PC-3 (cell line): ENCODE measurements around the gene PLOD3. TPM values are rescaled to one million over a fixed set of nuclear protein-coding genes. Genes with fewer than 3 reads are reported as not detected.
A peak's percentile ranks its signal among the peaks of the same experiment; 100 is the strongest.
"Not testable (repeated sequence)": the region's sequence is repeated elsewhere in the genome, so short reads cannot be mapped to it uniquely, and the experiment has no call there.

Experiments used
- ATAC-seq: fragments of 200-7000 bp; cut with Tn5 transposase; 2 replicates; pipeline ENCODE4 v1.9.1; 2020; ENCODE audit warnings: mild to moderate bottlenecking, moderate library complexity
- Bru-seq: library from RNA; stranded (reverse); fragments of 400-500 nt; gene quantifications from one replicate; lab custom pipeline; 2021; lab: Mats Ljungman, UMichigan
- BruChase-seq, 2 experiments: library from RNA; stranded (reverse); fragments of 400-500 nt; gene quantifications; one replicate each; lab custom pipeline; 2021; lab: Mats Ljungman, UMichigan
- BruUV-seq: library from RNA; stranded (reverse); fragments of 400-500 nt; replicated peaks from 2 replicates; lab custom pipeline; 2021; lab: Mats Ljungman, UMichigan
- CTCF ChIA-PET: fragments of 300-600 bp; sonication (Branson Sonifier 250); formaldehyde crosslinking; loops from one replicate; lab custom pipeline; 2022; ENCODE audit warnings: antibody characterized with exemption; lab: Charles Lee
- POLR2A ChIA-PET: fragments of 300-600 bp; sonication (Branson Sonifier 250); formaldehyde crosslinking; loops from one replicate; lab custom pipeline; 2022; ENCODE audit warnings: antibody characterized with exemption; ENCODE audit not compliant: unreplicated experiment; lab: Charles Lee
- DNase-seq: peaks from one replicate; pipeline ENCODE4 v3.0.0-alpha.2; 2015
- H2AFZ ChIP-seq: fragments of 300-600 bp; sonication (generic); 2 replicates; pipeline ENCODE4 v1.6.0; 2016; ENCODE audit warnings: antibody characterized with exemption, low read length
- H3F3A ChIP-seq: fragments of 300-600 bp; sonication (generic); one replicate; pipeline ENCODE4 v1.6.0; 2017; ENCODE audit warnings: antibody characterized with exemption, low read length, control low read depth, mild to moderate bottlenecking; ENCODE audit not compliant: unreplicated experiment
- H3K27ac ChIP-seq: fragments of 300-600 bp; sonication (generic); 2 replicates; pipeline ENCODE4 v1.5.1; 2016; ENCODE audit warnings: mild to moderate bottlenecking, low read length
- H3K27me3 ChIP-seq: fragments of 300-600 bp; sonication (generic); 2 replicates; pipeline ENCODE4 v1.6.1; 2016; ENCODE audit warnings: low read length, mixed read lengths
- H3K36me3 ChIP-seq: fragments of 300-600 bp; sonication (generic); 2 replicates; pipeline ENCODE4 v1.6.1; 2016; ENCODE audit warnings: low read depth, mixed run types, low read length, mixed read lengths
- H3K4me1 ChIP-seq: fragments of 300-600 bp; sonication (generic); 2 replicates; pipeline ENCODE4 v1.5.1; 2016; ENCODE audit warnings: low read length; ENCODE audit not compliant: insufficient read depth
- H3K4me2 ChIP-seq: fragments of 300-600 bp; sonication (generic); 2 replicates; pipeline ENCODE4 v1.6.0; 2016; ENCODE audit warnings: low read length
- H3K4me3 ChIP-seq: fragments of 300-600 bp; sonication (generic); 2 replicates; pipeline ENCODE4 v1.5.1; 2016; ENCODE audit warnings: mild to moderate bottlenecking, low read length, mixed read lengths
- H3K79me2 ChIP-seq: fragments of 300-600 bp; sonication (generic); 2 replicates; pipeline ENCODE4 v1.6.1; 2017; ENCODE audit warnings: low read length, mixed read lengths
- H3K9ac ChIP-seq: fragments of 300-600 bp; sonication (generic); 2 replicates; pipeline ENCODE4 v1.6.0; 2016; ENCODE audit warnings: mild to moderate bottlenecking, low read length
- H3K9me2 ChIP-seq: fragments of 300-600 bp; sonication (generic); replicated peaks from 2 replicates; pipeline ENCODE4 v1.6.1; 2016; ENCODE audit warnings: mixed run types, low read length, mixed read lengths
- H3K9me3 ChIP-seq: fragments of 300-600 bp; sonication (generic); 2 replicates; pipeline ENCODE4 v1.6.1; 2016; ENCODE audit warnings: low read length, mixed read lengths
- H4K20me1 ChIP-seq: fragments of 300-600 bp; sonication (generic); 2 replicates; pipeline ENCODE4 v1.6.1; 2016; ENCODE audit warnings: low read length, mixed read lengths
- EZH2 ChIP-seq: fragments of 300-600 bp; sonication (generic); IDR thresholded peaks from one replicate; pipeline ENCODE4 v1.6.1; 2017; ENCODE audit warnings: antibody characterized with exemption, mild to moderate bottlenecking, low read length; ENCODE audit not compliant: unreplicated experiment
- EZH2phosphoT487 ChIP-seq: fragments of 300-600 bp; sonication (generic); IDR thresholded peaks from 2 replicates; pipeline ENCODE4 v1.6.1; 2018; ENCODE audit warnings: mild to moderate bottlenecking, antibody characterized with exemption, low read length, borderline replicate concordance
- intact Hi-C: fragments of 100-400 bp; cut with micrococcal nuclease; formaldehyde crosslinking; loops from 2 replicates; pipeline ENCODE4 v1.9.0; 2023
- long read RNA-seq: library from polyadenylated mRNA; unstranded; transcript quantifications from one replicate; pipeline ENCODE4 v2.0.0, GENCODE V29; 2021; ENCODE audit not compliant: unreplicated experiment
- total RNA-seq: library from RNA; depleted of rRNA; stranded (reverse); fragments of >200 nt; gene quantifications from 2 replicates; pipeline ENCODE4 v1.2.3, GENCODE V29; 2014; rRNA removed
- TF ChIP-seq, protein P1 (sequence below): fragments of 300-600 bp; sonication (generic); conservative IDR thresholded peaks from 2 replicates; pipeline ENCODE4 v1.5.1; 2017; ENCODE audit warnings: antibody characterized with exemption, low read depth, mild to moderate bottlenecking, low read length

PLOD3 gene, protein sequence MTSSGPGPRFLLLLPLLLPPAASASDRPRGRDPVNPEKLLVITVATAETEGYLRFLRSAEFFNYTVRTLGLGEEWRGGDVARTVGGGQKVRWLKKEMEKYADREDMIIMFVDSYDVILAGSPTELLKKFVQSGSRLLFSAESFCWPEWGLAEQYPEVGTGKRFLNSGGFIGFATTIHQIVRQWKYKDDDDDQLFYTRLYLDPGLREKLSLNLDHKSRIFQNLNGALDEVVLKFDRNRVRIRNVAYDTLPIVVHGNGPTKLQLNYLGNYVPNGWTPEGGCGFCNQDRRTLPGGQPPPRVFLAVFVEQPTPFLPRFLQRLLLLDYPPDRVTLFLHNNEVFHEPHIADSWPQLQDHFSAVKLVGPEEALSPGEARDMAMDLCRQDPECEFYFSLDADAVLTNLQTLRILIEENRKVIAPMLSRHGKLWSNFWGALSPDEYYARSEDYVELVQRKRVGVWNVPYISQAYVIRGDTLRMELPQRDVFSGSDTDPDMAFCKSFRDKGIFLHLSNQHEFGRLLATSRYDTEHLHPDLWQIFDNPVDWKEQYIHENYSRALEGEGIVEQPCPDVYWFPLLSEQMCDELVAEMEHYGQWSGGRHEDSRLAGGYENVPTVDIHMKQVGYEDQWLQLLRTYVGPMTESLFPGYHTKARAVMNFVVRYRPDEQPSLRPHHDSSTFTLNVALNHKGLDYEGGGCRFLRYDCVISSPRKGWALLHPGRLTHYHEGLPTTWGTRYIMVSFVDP
- total RNA-seq (60.8 and 66.6 TPM in 2 replicates), Bru-seq, nascent RNA (percentile 71 among the genes with signal in this experiment), BruChase-seq, experiment 1, labeled RNA remaining after a 6-hour chase (percentile 91 among the genes with signal in this experiment), BruChase-seq, experiment 2, labeled RNA remaining after a 2-hour chase (percentile 83 among the genes with signal in this experiment)
- long read RNA-seq, transcript PLOD3-201 (19 exons, 2,920 nt): major isoform, 39 of 172 reads
- long read RNA-seq, partial matches to known transcripts: 113 of 172 reads
- long read RNA-seq, other reads (novel, unspliced or antisense): 20 of 172 reads

- intact Hi-C loops: loop anchor here (1.0 kb wide), 1 partner anchor 27 kb away; no protein-coding TSS in a partner anchor
- ATAC-seq (peak; percentile 85), DNase-seq (peak; percentile 98)
- ChIA-PET CTCF (interaction anchor here (0.7 to 2.0 kb wide), 6 partner anchors 25 to 435 kb away, joined by 3 to 11 read pairs (median 6); no protein-coding TSS in a partner anchor), POLR2A (interaction anchor here (0.5 to 1.4 kb wide), 11 partner anchors 24 to 1090 kb away, joined by 3 to 25 read pairs (median 3); partner anchors contain the start of genes FIS1, MOSPD3 and UFSP1)
- Histone ChIP-seq H2AFZ (peak within 1 kb of the TSS; percentile 81), H3K79me2 (peaks cover 56% of the 10 kb centered on the region), H3K27me3 (no peaks in the 10 kb centered on the region), H3K9ac (peak within 1 kb of the TSS; percentile 80), H3K36me3 (no peaks in the 10 kb centered on the region; the same call in 1 of the 2 replicates), H3F3A (no peaks in the 10 kb centered on the region), H3K4me1 (peaks cover 11% of the 10 kb centered on the region), H3K27ac (peak within 1 kb of the TSS; percentile 83), H3K9me3 (no peaks in the 10 kb centered on the region), H3K9me2 (no peaks in the 10 kb centered on the region), H3K4me3 (peak within 1 kb of the TSS; percentile 80), H3K4me2 (peak within 1 kb of the TSS; percentile 98), H4K20me1 (no peaks in the 10 kb centered on the region)
- no TSS peak for BruUV-seq
- TF ChIP-seq EZH2: no peak
- TF ChIP-seq, protein P1, sequence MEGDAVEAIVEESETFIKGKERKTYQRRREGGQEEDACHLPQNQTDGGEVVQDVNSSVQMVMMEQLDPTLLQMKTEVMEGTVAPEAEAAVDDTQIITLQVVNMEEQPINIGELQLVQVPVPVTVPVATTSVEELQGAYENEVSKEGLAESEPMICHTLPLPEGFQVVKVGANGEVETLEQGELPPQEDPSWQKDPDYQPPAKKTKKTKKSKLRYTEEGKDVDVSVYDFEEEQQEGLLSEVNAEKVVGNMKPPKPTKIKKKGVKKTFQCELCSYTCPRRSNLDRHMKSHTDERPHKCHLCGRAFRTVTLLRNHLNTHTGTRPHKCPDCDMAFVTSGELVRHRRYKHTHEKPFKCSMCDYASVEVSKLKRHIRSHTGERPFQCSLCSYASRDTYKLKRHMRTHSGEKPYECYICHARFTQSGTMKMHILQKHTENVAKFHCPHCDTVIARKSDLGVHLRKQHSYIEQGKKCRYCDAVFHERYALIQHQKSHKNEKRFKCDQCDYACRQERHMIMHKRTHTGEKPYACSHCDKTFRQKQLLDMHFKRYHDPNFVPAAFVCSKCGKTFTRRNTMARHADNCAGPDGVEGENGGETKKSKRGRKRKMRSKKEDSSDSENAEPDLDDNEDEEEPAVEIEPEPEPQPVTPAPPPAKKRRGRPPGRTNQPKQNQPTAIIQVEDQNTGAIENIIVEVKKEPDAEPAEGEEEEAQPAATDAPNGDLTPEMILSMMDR: no peak
- no peak for TF ChIP-seq EZH2phosphoT487
These were observed at the start of gene PLOD3, which contains the start of gene ZNHIT1 for GRCh38 chr7:101217388-101218235. Gene PLOD3, minus strand, starts transcription at chr7:101217581. Its CDS starts 307 bp downstream, at chr7:101217274. Gene ZNHIT1, plus strand, starts transcription at chr7:101218165. Its CDS starts 31 bp downstream, at chr7:101218196.

DNA sequence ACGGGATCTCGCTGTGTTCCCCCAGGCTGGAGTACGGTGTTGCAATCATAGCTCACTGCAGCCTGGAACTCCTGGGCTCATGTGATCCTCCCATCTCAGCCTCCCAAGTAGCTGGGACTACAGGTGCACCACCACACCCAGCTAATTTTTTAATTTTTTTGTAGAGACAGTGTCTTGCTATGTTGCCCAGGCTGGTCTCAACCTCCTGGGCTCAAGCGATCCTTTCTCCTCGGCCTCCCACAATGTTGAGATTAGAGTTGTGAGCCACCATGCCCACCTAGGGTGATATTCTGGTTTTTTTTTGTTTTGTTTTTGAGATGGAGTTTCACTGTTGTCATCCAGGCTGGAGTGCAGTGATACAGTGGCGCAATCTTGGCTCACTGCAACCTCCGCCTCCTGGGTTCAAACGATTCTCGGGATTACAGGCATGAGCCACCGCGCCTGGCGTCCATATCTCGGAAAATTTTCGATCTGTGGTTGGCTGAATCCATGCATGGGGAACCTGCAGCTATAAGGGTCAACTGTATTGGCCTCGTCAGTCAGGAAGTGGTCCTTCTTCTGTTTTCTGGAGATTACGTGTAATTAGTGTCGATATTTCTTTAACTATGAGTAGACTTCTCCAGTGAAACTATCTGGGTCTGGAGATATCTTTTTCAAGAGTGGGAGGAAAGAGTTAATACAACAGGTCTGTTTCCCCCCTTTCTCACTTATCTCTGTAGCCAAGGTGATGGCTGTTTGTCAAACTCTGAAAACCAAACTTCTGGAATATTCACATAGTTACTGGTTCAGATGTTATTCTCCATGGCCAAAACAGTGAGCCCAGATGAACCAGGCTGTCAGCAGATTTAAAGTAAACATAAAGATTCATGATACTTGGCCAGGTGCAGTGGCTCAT lies 48.5 kb upstream of the PLOD3 start:
- H3K9ac ChIP-seq: no peak overlapping the region
- no peaks in the 10 kb centered on the region for H3K36me3 ChIP-seq
- no peaks in the 10 kb centered on the region for H3F3A ChIP-seq
- no peaks in the 10 kb centered on the region for H3K27me3 ChIP-seq
- ATAC-seq (no peak), DNase-seq (no peak)
- intact Hi-C loops: no loop called here
- no peak overlapping the region for H2AFZ ChIP-seq
- BruUV-seq: no TSS peak
- no peak for TF ChIP-seq EZH2
- no peak for TF ChIP-seq EZH2phosphoT487
- TF ChIP-seq, protein P1: no peak
- no peak overlapping the region for H3K27ac ChIP-seq
- H3K79me2 ChIP-seq: no peaks in the 10 kb centered on the region
- H3K9me3 ChIP-seq: no peaks in the 10 kb centered on the region
- no peak overlapping the region for H3K4me3 ChIP-seq
- no peaks in the 10 kb centered on the region for H3K4me1 ChIP-seq
- H3K4me2 ChIP-seq: no peak overlapping the region
- H3K9me2 ChIP-seq: no peaks in the 10 kb centered on the region
- POLR2A ChIA-PET: interaction anchor here (0.7 kb wide), 1 partner anchor 12 kb away, joined by 5 read pairs; no protein-coding TSS in a partner anchor
- CTCF ChIA-PET: no interaction called here
- H4K20me1 ChIP-seq: no peaks in the 10 kb centered on the region

DNA sequence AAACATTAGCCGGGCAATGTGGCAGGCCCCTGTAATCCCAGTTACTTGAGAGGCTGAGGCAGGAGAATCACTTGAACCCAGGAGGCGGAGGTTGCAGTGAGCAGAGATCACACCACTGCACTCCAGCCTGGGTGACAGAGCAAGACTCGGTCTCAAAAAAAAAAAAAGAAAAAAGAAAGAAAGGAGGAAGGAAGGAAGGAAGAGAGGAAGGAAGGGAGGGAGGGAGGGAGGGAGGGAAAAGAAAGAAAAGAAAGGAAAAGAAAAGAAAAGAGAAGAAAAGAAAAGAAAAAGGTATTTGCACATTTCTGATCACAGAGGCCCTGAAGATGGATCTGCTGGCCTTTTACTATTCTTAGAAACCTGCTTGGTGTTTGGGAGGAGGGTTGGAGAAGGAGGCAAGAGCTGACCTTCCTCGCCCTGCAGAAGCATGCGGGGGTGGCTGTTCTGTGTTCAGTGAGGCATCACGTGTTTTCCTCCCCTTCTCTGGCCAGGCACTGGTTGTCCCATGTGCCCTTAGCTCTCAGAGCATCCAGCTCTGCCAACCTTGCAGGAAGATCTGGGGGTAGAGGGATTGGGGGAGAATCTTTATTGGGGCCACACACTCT lies 46.8 kb upstream of the PLOD3 start:
- H3K4me2 ChIP-seq, H3K4me1 ChIP-seq, DNase-seq, H3K9me2 ChIP-seq, H3K27me3 ChIP-seq, H3K79me2 ChIP-seq, H3K9me3 ChIP-seq, H2AFZ ChIP-seq, BruUV-seq, H3F3A ChIP-seq, H3K9ac ChIP-seq, H4K20me1 ChIP-seq, intact Hi-C loops, CTCF ChIA-PET, H3K27ac ChIP-seq, H3K36me3 ChIP-seq, POLR2A ChIA-PET, H3K4me3 ChIP-seq: not testable (repeated sequence)
- peak; percentile 24; the same call in 1 of the 2 replicates for ATAC-seq
